ENCODE measurements around the gene SOST.

GRCh38 chr17:43770957-43771356 is 12.4 kb upstream of the SOST start:
- TF ChIP-seq ZNF274 (IDR thresholded peaks at IDR 0.05; ENCODE audit: low read depth, low read length), result no peak
- TF ChIP-seq YY1 (IDR thresholded peaks at IDR 0.05; ENCODE audit: insufficient read depth, insufficient read length), result no peak
- no peak for TF ChIP-seq SUZ12 (IDR thresholded peaks at IDR 0.05; ENCODE audit: extremely low read depth, insufficient read depth, insufficient read length)

All from NT2/D1 (cell line).